Breast epithelium (tissue), 4 donors: Measurements from ENCODE around the gene MAP2K3. TPM values are rescaled to one million over a fixed set of nuclear protein-coding genes. Genes with fewer than 3 reads are reported as not detected.
A peak's percentile ranks its signal among the peaks of the same experiment; 100 is the strongest.

ENCODE experiments used
- DNase-seq, 2 donors: peaks; one replicate each; pipeline ENCODE4 v3.0.0-alpha.2; 2019; ENCODE audit warnings: low spot score in 2 of 2
- H3K27ac ChIP-seq, 2 donors: fragments of 200-600 bp; sonication (generic) in 1 of 2; one replicate each; pipeline ENCODE4 v1.5.1; 2016 to 2019; ENCODE audit warnings: mild to moderate bottlenecking in 1 of 2
- H3K27me3 ChIP-seq, 2 donors: fragments of 200-600 bp; sonication (generic) in 1 of 2; one replicate each; pipeline versions ENCODE4 v1.5.1 to v1.6.0; 2017 to 2019; ENCODE audit warnings: control low read depth in 1 of 2, mild to moderate bottlenecking in 1 of 2
- H3K36me3 ChIP-seq: fragments of 200-600 bp; one replicate; pipeline ENCODE4 v1.5.1; 2019
- H3K4me1 ChIP-seq, 2 donors: fragments of 200-600 bp; sonication (generic); one replicate each; pipeline ENCODE4 v1.5.1; 2016 to 2019; ENCODE audit warnings: control low read depth in 1 of 2
- H3K4me3 ChIP-seq, 3 donors: fragments of 200-600 bp; sonication (generic); 1 replicate in 2 of 3; 2 replicates in 1 of 3; pipeline ENCODE4 v1.5.1; 2016 to 2019; ENCODE audit warnings: mild to moderate bottlenecking in 3 of 3, moderate library complexity in 2 of 3
- H3K9me3 ChIP-seq, 2 donors: fragments of 200-600 bp; sonication (generic) in 1 of 2; one replicate each; pipeline ENCODE4 v1.5.1; 2016 to 2019; ENCODE audit warnings: control low read depth in 1 of 2
- CTCF ChIP-seq, 3 donors: fragments of 450-650 bp; IDR thresholded peaks; one replicate each; pipeline ENCODE4 v1.5.1; 2016 to 2017; ENCODE audit warnings: antibody characterized with exemption in 3 of 3, mild to moderate bottlenecking in 3 of 3, moderate library complexity in 3 of 3
- POLR2A ChIP-seq: fragments of 450-650 bp; IDR thresholded peaks from one replicate; pipeline ENCODE4 v1.6.1; 2016; ENCODE audit warnings: antibody characterized with exemption, mild to moderate bottlenecking, moderate library complexity
- POLR2AphosphoS5 ChIP-seq, 3 donors: sonication (generic); formaldehyde crosslinking; IDR thresholded peaks; one replicate each; pipeline ENCODE4 v1.6.1; 2017; ENCODE audit warnings: antibody characterized with exemption in 3 of 3
- intact Hi-C: fragments of 100-400 bp; cut with DNase I; formaldehyde crosslinking; loops from one replicate; pipeline ENCODE4 v1.15.1; 2023; ENCODE audit warnings: low total_unique reads
- total RNA-seq, 3 donors: library from RNA; depleted of rRNA; stranded (reverse); fragments of >200 nt; gene quantifications; one replicate each; pipeline ENCODE4 v1.1.0, GENCODE V29; 2016

Gene MAP2K3
- total RNA-seq, 3 donors from 2014 or later = 16.0 to 26.9 (median 22.0) TPM

GRCh38 chr17:21249920-21250703 lies 34.4 kb upstream of the MAP2K3 start:
- no peaks in the 10 kb centered on the region for H3K36me3 ChIP-seq
- intact Hi-C loops = no loop called here
- H3K27me3 ChIP-seq = no peaks in the 10 kb centered on the region
- no peaks in the 10 kb centered on the region for H3K9me3 ChIP-seq
- H3K27ac ChIP-seq = peak overlapping the region; percentile 46 to 58
- no peak for DNase-seq
- TF ChIP-seq POLR2AphosphoS5 (IDR thresholded peaks at IDR 0.05) (no peak), POLR2A (no peak), CTCF (IDR thresholded peaks at IDR 0.05) (no peak)
- H3K4me3 ChIP-seq = no peak overlapping the region
- H3K4me1 ChIP-seq = peaks cover 5 to 10% of the 10 kb centered on the region in 2 donors

GRCh38 chr17:21250854-21251253 lies 33.7 kb upstream of the MAP2K3 start:
- Histone ChIP-seq H3K9me3 (no peaks in the 10 kb centered on the region), H3K27me3 (no peaks in the 10 kb centered on the region), H3K4me1 (peaks cover 5 to 10% of the 10 kb centered on the region in 2 donors), H3K36me3 (no peaks in the 10 kb centered on the region), H3K4me3 (peak overlapping the region in 1 of 3 donors; percentile 93), H3K27ac (peak overlapping the region; percentile 46 to 58)
- intact Hi-C loops = no loop called here
- DNase-seq = no peak
- no peak for TF ChIP-seq CTCF (IDR thresholded peaks at IDR 0.05)
- no peak for TF ChIP-seq POLR2A
- no peak for TF ChIP-seq POLR2AphosphoS5 (IDR thresholded peaks at IDR 0.05)

- Histone ChIP-seq H3K36me3 (no peaks in the 10 kb centered on the region), H3K27ac (peak overlapping the region; percentile 54 to 88), H3K4me3 (peak overlapping the region in 2 of 3 donors; percentile 74 to 93), H3K9me3 (no peaks in the 10 kb centered on the region), H3K4me1 (peaks cover 5 to 10% of the 10 kb centered on the region in 2 donors), H3K27me3 (no peaks in the 10 kb centered on the region)
- no peak for DNase-seq
- TF ChIP-seq POLR2A (no peak), POLR2AphosphoS5 (IDR thresholded peaks at IDR 0.05) (no peak), CTCF (IDR thresholded peaks at IDR 0.05) (no peak)
- intact Hi-C loops = loop anchor here (2.0 kb wide), 1 partner anchor 23 kb away; no protein-coding TSS in a partner anchor
Observed at GRCh38 chr17:21251337-21252010, 33.0 kb upstream of the MAP2K3 start.

- Histone ChIP-seq H3K27ac (peak overlapping the region; percentile 54 to 88), H3K9me3 (no peaks in the 10 kb centered on the region), H3K4me1 (peaks cover 5 to 10% of the 10 kb centered on the region in 2 donors), H3K27me3 (no peaks in the 10 kb centered on the region), H3K36me3 (no peaks in the 10 kb centered on the region), H3K4me3 (peak overlapping the region; percentile 74 to 93 (median 76))
- TF ChIP-seq CTCF (IDR thresholded peaks at IDR 0.05) = no peak
- no peak for TF ChIP-seq POLR2AphosphoS5 (IDR thresholded peaks at IDR 0.05)
- TF ChIP-seq POLR2A = no peak
- intact Hi-C loops = loop anchor here (2.0 kb wide), 1 partner anchor 22 kb away; no protein-coding TSS in a partner anchor
- no peak for DNase-seq
Observed at GRCh38 chr17:21252289-21252795, 32.2 kb upstream of the MAP2K3 start.
